Measurements from ENCODE around the gene RTEL1.
A peak's percentile ranks its signal among the peaks of the same experiment; 100 is the strongest.

The RTEL1 gene

GRCh38 chr20:63704749-63705117 is 46.6 kb downstream of the RTEL1 start:
- H3K36me3 ChIP-seq (ENCODE audit: control insufficient read depth in 1 of 2, insufficient read depth in 2 of 2, low read length in 2 of 2) = peaks cover 19 to 35% of the 10 kb centered on the region in 2 donors
- H3K27me3 ChIP-seq (ENCODE audit: low read depth, low read length) = no peaks in the 10 kb centered on the region
- no peak overlapping the region for H3K27ac ChIP-seq (ENCODE audit: low read length)
- no peaks in the 10 kb centered on the region for H3K9me3 ChIP-seq (ENCODE audit: control insufficient read depth in 1 of 2, low read length in 2 of 2)
- no peak overlapping the region for H3K4me3 ChIP-seq (ENCODE audit: low read depth in 1 of 2, low read length in 2 of 2)
- H3K4me1 ChIP-seq (ENCODE audit: control insufficient read depth in 1 of 2, insufficient read depth in 2 of 2, low read length in 2 of 2) = peaks cover 9 to 31% of the 10 kb centered on the region in 2 donors

DNA sequence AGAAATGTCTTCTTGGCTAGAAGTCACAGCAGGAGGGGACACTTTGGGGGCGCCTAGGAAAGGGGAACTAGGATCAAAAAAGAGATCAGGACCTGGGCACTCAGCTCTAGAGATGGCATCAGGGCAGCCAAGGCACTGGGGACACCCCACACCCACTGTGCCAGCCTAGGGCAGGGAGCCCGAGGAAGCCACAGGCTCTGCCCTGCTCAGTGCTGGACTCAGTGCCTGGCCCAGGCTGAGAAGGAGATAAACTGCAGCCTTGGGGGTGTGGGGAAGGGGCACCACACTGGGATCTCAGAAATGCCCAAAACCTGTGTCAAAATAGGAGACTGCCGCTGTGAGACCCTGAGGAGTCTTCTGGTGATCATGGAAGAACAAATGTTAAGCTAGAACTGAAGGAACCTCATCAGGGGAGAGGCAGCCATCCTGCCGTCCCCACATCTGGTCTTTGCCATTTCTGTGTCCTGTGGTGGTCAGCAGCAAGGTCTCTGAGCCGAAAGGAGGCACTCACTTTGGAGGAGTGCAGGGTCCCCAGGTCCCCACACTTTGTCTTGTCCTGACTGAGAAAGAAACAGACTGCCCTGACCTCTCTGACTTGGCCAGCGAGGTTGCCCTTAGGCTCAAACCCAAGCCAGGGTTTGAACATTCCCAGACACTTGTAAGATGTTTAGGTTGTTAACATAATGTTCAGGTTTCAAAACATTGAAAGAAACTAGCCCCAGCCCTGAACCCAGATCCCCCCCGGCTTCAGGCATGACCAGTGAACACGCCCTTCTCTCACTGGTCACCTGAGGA is 47.3 kb downstream of the RTEL1 start:
- H3K27me3 ChIP-seq (ENCODE audit: low read depth, low read length) = no peaks in the 10 kb centered on the region
- H3K9me3 ChIP-seq (ENCODE audit: control insufficient read depth in 1 of 2, low read length in 2 of 2) = no peaks in the 10 kb centered on the region
- peaks cover 9 to 31% of the 10 kb centered on the region in 2 donors for H3K4me1 ChIP-seq (ENCODE audit: control insufficient read depth in 1 of 2, insufficient read depth in 2 of 2, low read length in 2 of 2)
- no peak overlapping the region for H3K4me3 ChIP-seq (ENCODE audit: low read depth in 1 of 2, low read length in 2 of 2)
- peaks cover 21 to 41% of the 10 kb centered on the region in 2 donors for H3K36me3 ChIP-seq (ENCODE audit: control insufficient read depth in 1 of 2, insufficient read depth in 2 of 2, low read length in 2 of 2)
- H3K27ac ChIP-seq (ENCODE audit: low read length) = peak overlapping the region; percentile 75

DNA sequence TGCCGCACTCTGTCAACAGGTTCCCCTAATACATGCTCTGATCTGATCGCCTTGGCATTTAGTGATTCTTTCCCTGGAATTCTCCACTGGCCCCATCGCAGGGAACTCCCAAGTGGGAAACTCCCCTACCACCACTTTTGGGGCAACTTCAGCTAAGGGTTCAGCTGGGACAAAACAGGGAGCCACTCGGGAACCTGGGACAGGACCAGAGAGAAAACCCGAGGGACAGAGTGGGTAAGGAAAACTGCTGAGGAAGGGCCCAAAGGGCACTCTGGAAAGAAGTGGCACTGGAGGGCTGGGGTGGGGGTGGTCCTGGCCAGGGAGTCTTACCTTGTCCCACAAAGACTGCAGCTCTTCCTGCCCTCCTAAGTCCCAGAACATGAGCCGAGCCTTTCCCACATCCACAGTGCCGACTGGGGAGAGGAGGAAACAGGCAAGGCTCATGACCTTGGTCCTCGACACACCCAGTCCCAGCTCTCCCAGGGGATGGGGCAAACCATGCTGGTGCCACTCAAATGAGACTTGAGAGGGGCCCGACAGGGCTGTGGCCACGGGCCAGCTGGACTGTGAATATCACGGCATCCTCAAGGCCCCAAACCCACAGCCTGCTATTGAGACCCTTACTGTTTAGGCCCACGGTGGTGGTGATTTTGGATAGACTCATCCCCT is 48.0 kb downstream of the RTEL1 start:
- Histone ChIP-seq H3K27me3 (ENCODE audit: low read depth, low read length) (no peaks in the 10 kb centered on the region), H3K4me3 (ENCODE audit: low read depth in 1 of 2, low read length in 2 of 2) (peak overlapping the region; percentile 65 to 92), H3K4me1 (ENCODE audit: control insufficient read depth in 1 of 2, insufficient read depth in 2 of 2, low read length in 2 of 2) (peaks cover 9 to 31% of the 10 kb centered on the region in 2 donors), H3K27ac (ENCODE audit: low read length) (peak overlapping the region; percentile 75), H3K36me3 (ENCODE audit: control insufficient read depth in 1 of 2, insufficient read depth in 2 of 2, low read length in 2 of 2) (peaks cover 23 to 48% of the 10 kb centered on the region in 2 donors), H3K9me3 (ENCODE audit: control insufficient read depth in 1 of 2, low read length in 2 of 2) (no peaks in the 10 kb centered on the region)

DNA sequence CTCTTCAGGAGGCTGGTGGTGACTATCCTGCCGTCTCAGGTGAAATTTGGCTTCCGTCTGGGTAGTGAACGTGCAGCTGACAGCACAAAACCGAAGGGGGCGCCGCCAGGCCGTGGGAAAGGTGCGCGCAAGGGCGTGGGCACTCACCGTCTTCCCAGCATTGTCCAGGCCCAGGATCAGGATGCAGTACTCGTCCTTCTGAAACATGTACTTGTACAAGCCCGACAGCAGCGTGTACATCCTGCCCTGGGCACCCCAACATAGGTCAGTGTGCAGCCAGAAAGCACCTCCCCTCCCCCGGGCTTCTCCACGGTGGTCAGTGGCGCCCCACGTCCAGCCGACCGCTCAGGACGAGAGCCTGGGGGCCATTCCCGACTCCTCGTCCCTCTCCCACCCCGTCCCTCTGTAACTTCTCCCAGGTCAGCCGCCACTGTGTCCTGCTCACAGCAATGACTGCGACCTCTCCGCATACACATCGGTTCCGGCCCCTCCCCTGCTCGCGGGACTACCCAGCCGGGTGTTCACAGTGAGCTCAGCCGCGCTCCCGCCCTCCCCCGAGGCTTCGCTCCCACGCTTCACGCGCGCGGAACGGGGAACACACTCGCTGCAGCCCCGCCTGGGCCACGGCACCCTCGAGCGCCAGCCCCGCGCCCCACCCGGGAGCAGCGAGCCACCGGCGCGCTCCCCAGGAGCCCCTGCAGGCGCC is 48.9 kb downstream of the RTEL1 start:
- Histone ChIP-seq H3K27me3 (ENCODE audit: low read depth, low read length) (no peaks in the 10 kb centered on the region), H3K9me3 (ENCODE audit: control insufficient read depth in 1 of 2, low read length in 2 of 2) (no peaks in the 10 kb centered on the region), H3K4me3 (ENCODE audit: low read depth in 1 of 2, low read length in 2 of 2) (peak overlapping the region; percentile 65 to 92), H3K36me3 (ENCODE audit: control insufficient read depth in 1 of 2, insufficient read depth in 2 of 2, low read length in 2 of 2) (peaks cover 23 to 55% of the 10 kb centered on the region in 2 donors), H3K4me1 (ENCODE audit: control insufficient read depth in 1 of 2, insufficient read depth in 2 of 2, low read length in 2 of 2) (peaks cover 9 to 31% of the 10 kb centered on the region in 2 donors), H3K27ac (ENCODE audit: low read length) (peak overlapping the region; percentile 75)

- Histone ChIP-seq H3K27ac (ENCODE audit: low read length) (peak within 1 kb of the TSS; percentile 75), H3K27me3 (ENCODE audit: low read depth, low read length) (no peaks in the 10 kb centered on the region), H3K4me3 (ENCODE audit: low read depth in 1 of 2, low read length in 2 of 2) (peak within 1 kb of the TSS; percentile 65 to 92), H3K4me1 (ENCODE audit: control insufficient read depth in 1 of 2, insufficient read depth in 2 of 2, low read length in 2 of 2) (peaks cover 9 to 31% of the 10 kb centered on the region in 2 donors), H3K36me3 (ENCODE audit: control insufficient read depth in 1 of 2, insufficient read depth in 2 of 2, low read length in 2 of 2) (peaks cover 23 to 60% of the 10 kb centered on the region in 2 donors), H3K9me3 (ENCODE audit: control insufficient read depth in 1 of 2, low read length in 2 of 2) (no peaks in the 10 kb centered on the region)
These were observed 49.6 kb downstream of the RTEL1 start, which contains the start of the genes ARFRP1 and ZGPAT for GRCh38 chr20:63707558-63708300. ARFRP1 (minus strand) TSS chr20:63707976; CDS start chr20:63707091, 885 bp downstream. ZGPAT (plus strand) TSS chr20:63708039; CDS start chr20:63708581, 542 bp downstream.

DNA sequence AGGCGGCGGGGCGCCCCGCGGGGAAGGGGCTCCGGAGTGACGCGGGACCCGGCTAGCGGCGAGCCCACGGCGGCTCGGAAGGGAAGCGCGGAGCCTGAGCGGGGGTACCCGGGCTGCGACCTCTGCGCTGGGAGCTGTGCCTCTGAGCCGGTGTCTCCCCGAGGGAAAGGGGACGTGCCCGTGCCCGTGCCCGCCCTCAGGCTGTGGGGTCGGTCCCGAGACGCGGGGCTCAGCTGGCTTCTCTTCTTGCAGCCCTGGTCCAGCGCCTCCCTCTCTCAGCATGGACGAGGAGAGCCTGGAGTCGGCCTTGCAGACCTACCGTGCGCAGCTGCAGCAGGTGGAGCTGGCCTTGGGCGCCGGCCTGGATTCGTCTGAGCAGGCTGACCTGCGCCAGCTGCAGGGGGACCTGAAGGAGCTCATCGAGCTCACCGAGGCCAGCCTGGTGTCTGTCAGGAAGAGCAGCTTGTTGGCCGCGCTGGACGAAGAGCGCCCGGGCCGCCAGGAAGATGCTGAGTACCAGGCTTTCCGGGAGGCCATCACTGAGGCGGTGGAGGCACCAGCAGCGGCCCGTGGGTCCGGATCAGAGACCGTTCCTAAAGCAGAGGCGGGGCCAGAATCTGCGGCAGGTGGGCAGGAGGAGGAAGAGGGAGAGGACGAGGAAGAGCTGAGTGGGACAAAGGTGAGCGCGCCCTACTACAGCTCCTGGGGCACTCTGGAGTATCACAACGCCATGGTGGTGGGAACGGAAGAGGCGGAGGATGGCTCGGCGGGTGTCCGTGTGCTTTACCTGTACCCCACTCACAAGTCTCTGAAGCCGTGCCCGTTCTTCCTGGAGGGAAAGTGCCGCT is 50.4 kb downstream of the RTEL1 start:
- Histone ChIP-seq H3K4me1 (ENCODE audit: control insufficient read depth in 1 of 2, insufficient read depth in 2 of 2, low read length in 2 of 2) (peaks cover 9 to 31% of the 10 kb centered on the region in 2 donors), H3K27me3 (ENCODE audit: low read depth, low read length) (no peaks in the 10 kb centered on the region), H3K9me3 (ENCODE audit: control insufficient read depth in 1 of 2, low read length in 2 of 2) (no peaks in the 10 kb centered on the region), H3K4me3 (ENCODE audit: low read depth in 1 of 2, low read length in 2 of 2) (peak overlapping the region; percentile 60 to 92), H3K27ac (ENCODE audit: low read length) (no peak overlapping the region), H3K36me3 (ENCODE audit: control insufficient read depth in 1 of 2, insufficient read depth in 2 of 2, low read length in 2 of 2) (peaks cover 23 to 56% of the 10 kb centered on the region in 2 donors)

GRCh38 chr20:63709149-63709527 is 51.0 kb downstream of the RTEL1 start:
- Histone ChIP-seq H3K4me1 (ENCODE audit: control insufficient read depth in 1 of 2, insufficient read depth in 2 of 2, low read length in 2 of 2) (peaks cover 9 to 31% of the 10 kb centered on the region in 2 donors), H3K27me3 (ENCODE audit: low read depth, low read length) (no peaks in the 10 kb centered on the region), H3K36me3 (ENCODE audit: control insufficient read depth in 1 of 2, insufficient read depth in 2 of 2, low read length in 2 of 2) (peaks cover 23 to 53% of the 10 kb centered on the region in 2 donors), H3K4me3 (ENCODE audit: low read depth in 1 of 2, low read length in 2 of 2) (peak overlapping the region; percentile 60 to 92), H3K27ac (ENCODE audit: low read length) (no peak overlapping the region), H3K9me3 (ENCODE audit: control insufficient read depth in 1 of 2, low read length in 2 of 2) (no peaks in the 10 kb centered on the region)

- Histone ChIP-seq H3K9me3 (ENCODE audit: control insufficient read depth in 1 of 2, low read length in 2 of 2) (peaks cover 0 to 10% of the 10 kb centered on the region in 2 donors), H3K27ac (ENCODE audit: low read length) (no peak overlapping the region), H3K36me3 (ENCODE audit: control insufficient read depth in 1 of 2, insufficient read depth in 2 of 2, low read length in 2 of 2) (peaks cover 8 to 52% of the 10 kb centered on the region in 2 donors), H3K4me1 (ENCODE audit: control insufficient read depth in 1 of 2, insufficient read depth in 2 of 2, low read length in 2 of 2) (peaks cover 8 to 27% of the 10 kb centered on the region in 2 donors), H3K4me3 (ENCODE audit: low read depth in 1 of 2, low read length in 2 of 2) (no peak overlapping the region), H3K27me3 (ENCODE audit: low read depth, low read length) (no peaks in the 10 kb centered on the region)
These were observed 53.1 kb downstream of the RTEL1 start for GRCh38 chr20:63711085-63711645.

- Histone ChIP-seq H3K36me3 (ENCODE audit: control insufficient read depth in 1 of 2, insufficient read depth in 2 of 2, low read length in 2 of 2) (peaks cover 4 to 51% of the 10 kb centered on the region in 2 donors), H3K4me1 (ENCODE audit: control insufficient read depth in 1 of 2, insufficient read depth in 2 of 2, low read length in 2 of 2) (peaks cover 3 to 17% of the 10 kb centered on the region in 2 donors), H3K27me3 (ENCODE audit: low read depth, low read length) (no peaks in the 10 kb centered on the region), H3K9me3 (ENCODE audit: control insufficient read depth in 1 of 2, low read length in 2 of 2) (peaks cover 0 to 10% of the 10 kb centered on the region in 2 donors), H3K27ac (ENCODE audit: low read length) (no peak overlapping the region), H3K4me3 (ENCODE audit: low read depth in 1 of 2, low read length in 2 of 2) (no peak overlapping the region)
These were observed 54.1 kb downstream of the RTEL1 start for GRCh38 chr20:63712191-63712590.

- Histone ChIP-seq H3K36me3 (ENCODE audit: control insufficient read depth in 1 of 2, insufficient read depth in 2 of 2, low read length in 2 of 2) (peaks cover 4 to 72% of the 10 kb centered on the region in 2 donors), H3K9me3 (ENCODE audit: control insufficient read depth in 1 of 2, low read length in 2 of 2) (peaks cover 0 to 14% of the 10 kb centered on the region in 2 donors), H3K4me1 (ENCODE audit: control insufficient read depth in 1 of 2, insufficient read depth in 2 of 2, low read length in 2 of 2) (no peaks in the 10 kb centered on the region), H3K27ac (ENCODE audit: low read length) (no peak overlapping the region), H3K4me3 (ENCODE audit: low read depth in 1 of 2, low read length in 2 of 2) (peak overlapping the region in 1 of 2 donors; percentile 28), H3K27me3 (ENCODE audit: low read depth, low read length) (no peaks in the 10 kb centered on the region)
These were observed 56.7 kb downstream of the RTEL1 start for GRCh38 chr20:63714858-63715257.

Measured in muscle layer of duodenum (tissue), 2 donors.